Colonic mucosa (tissue), 4 donors: ENCODE results near the gene CCT6A. TPM values are rescaled to one million over a fixed set of nuclear protein-coding genes. Genes with fewer than 3 reads are reported as not detected.
"Not testable (repeated sequence)": the region's sequence is repeated elsewhere in the genome, so short reads cannot be mapped to it uniquely, and the experiment has no call there.

Experiments used
- DNase-seq: peaks from one replicate; pipeline ENCODE4 v3.0.0-alpha.2; 2020
- H3K27ac ChIP-seq: fragments of 200-600 bp; one replicate; pipeline ENCODE4 v1.8.0; 2021
- H3K27me3 ChIP-seq: fragments of 200-600 bp; one replicate; pipeline ENCODE4 v1.8.0; 2021
- H3K36me3 ChIP-seq: fragments of 200-600 bp; one replicate; pipeline ENCODE4 v1.8.0; 2021
- H3K4me1 ChIP-seq: fragments of 200-600 bp; one replicate; pipeline ENCODE4 v1.8.0; 2021; ENCODE audit warnings: mild to moderate bottlenecking
- H3K4me3 ChIP-seq: fragments of 200-600 bp; one replicate; pipeline ENCODE4 v1.8.0; 2021
- H3K9ac ChIP-seq, 2 donors: one replicate each; pipeline ENCODE4 v1.7.0; 2013; ENCODE audit warnings: control low read depth in 2 of 2, low read depth in 2 of 2, low read length in 2 of 2
- H3K9me3 ChIP-seq: fragments of 200-600 bp; one replicate; pipeline ENCODE4 v1.8.0; 2021
- intact Hi-C: fragments of 100-400 bp; cut with DNase I; formaldehyde crosslinking; loops from one replicate; pipeline ENCODE4 v1.14.1; 2022
- total RNA-seq, 2 donors: library from RNA; stranded (reverse); fragmentation: NEBNext Ultra II Directional in 1 of 2; extraction: Animal tissue kit (Norgen Biotek cat#: 25700) in 1 of 2; gene quantifications; one replicate each; pipeline ENCODE4 v1.2.1, GENCODE V29; 2021
- TF ChIP-seq, protein P1 (sequence below): fragments of 200-600 bp; IDR thresholded peaks from one replicate; pipeline ENCODE4 v1.8.0; 2022; ENCODE audit warnings: antibody characterized with exemption, mild to moderate bottlenecking
- donor health status: healthy.
- donor health status: DM: no; HTN: no; CAD: no.
- donor health status: DM: no; HTN: no; CAD: no.

The CCT6A gene
- total RNA-seq, 2 donors from 2014 or later = 77.8 to 146 TPM

DNA sequence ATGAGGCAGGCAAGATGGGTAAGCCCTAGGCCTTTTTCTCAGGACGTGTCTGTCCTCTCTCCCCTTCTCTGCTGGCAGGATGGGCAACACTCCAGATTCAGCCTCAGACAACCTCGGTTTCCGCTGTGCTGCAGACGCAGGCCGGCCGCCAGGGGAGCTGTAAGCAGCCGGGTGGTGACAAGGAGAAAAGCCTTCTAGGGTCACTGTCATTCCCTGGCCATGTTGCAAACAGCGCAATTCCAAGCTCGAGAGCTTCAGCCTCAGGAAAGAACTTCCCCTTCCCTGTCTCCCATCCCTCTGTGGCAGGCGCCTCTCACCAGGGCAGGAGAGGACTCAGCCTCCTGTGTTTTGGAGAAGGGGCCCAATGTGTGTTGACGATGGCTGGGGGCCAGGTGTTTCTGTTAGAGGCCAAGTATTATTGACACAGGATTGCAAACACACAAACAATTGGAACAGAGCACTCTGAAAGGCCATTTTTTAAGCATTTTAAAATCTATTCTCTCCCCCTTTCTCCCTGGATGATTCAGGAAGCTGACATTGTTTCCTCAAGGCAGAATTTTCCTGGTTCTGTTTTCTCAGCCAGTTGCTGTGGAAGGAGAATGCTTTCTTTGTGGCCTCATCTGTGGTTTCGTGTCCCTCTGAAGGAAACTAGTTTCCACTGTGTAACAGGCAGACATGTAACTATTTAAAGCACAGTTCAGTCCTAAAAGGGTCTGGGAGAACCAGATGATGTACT is 28.1 kb downstream of the CCT6A start:
- peak; percentile 33 for DNase-seq
- H3K4me3 ChIP-seq = no peak overlapping the region
- intact Hi-C loops = no loop called here
- no peak overlapping the region for H3K27ac ChIP-seq
- H3K27me3 ChIP-seq = no peaks in the 10 kb centered on the region
- H3K9ac ChIP-seq = peak overlapping the region in 1 of 2 donors; percentile 35
- TF ChIP-seq, protein P1, sequence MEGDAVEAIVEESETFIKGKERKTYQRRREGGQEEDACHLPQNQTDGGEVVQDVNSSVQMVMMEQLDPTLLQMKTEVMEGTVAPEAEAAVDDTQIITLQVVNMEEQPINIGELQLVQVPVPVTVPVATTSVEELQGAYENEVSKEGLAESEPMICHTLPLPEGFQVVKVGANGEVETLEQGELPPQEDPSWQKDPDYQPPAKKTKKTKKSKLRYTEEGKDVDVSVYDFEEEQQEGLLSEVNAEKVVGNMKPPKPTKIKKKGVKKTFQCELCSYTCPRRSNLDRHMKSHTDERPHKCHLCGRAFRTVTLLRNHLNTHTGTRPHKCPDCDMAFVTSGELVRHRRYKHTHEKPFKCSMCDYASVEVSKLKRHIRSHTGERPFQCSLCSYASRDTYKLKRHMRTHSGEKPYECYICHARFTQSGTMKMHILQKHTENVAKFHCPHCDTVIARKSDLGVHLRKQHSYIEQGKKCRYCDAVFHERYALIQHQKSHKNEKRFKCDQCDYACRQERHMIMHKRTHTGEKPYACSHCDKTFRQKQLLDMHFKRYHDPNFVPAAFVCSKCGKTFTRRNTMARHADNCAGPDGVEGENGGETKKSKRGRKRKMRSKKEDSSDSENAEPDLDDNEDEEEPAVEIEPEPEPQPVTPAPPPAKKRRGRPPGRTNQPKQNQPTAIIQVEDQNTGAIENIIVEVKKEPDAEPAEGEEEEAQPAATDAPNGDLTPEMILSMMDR = peak; percentile 24
- no peaks in the 10 kb centered on the region for H3K9me3 ChIP-seq
- H3K36me3 ChIP-seq = no peaks in the 10 kb centered on the region
- no peaks in the 10 kb centered on the region for H3K4me1 ChIP-seq

DNA sequence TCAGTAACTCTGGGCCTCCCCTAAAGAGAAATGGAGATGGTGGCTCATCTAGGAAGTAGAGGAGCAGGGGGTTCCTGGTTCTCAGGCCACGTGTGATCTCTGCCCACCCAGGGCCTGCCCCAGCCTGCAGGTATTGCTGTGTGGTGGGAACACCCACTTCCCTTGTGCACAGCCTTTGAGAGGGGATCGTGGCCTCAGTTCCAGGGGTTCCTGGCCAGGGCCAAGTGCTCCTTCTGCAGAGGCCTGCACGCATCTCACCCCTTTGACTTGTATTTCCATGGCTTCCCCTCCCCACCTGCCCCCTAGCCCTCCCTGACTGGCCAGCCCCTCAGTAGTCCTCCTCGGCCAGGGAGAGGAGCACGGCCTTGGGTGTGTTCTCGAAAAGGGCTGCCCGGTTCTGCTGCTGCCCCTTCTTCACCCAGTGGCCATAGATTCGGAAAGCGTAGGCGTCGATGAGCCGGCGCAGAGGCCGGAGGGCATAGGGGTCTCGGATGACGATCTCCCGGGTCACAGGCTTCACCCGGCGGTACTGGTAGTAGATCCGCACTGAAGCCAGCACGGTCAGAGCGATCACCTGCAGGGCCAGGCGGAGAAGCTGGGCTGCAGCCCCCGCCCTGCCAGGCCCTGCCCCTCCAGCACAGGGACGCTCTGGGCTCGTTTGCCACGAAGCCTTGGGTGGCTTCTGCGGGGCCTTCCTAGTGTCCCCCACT is 29.3 kb downstream of the CCT6A start:
- H3K27ac ChIP-seq, H3K9me3 ChIP-seq, H3K27me3 ChIP-seq, H3K4me3 ChIP-seq, H3K4me1 ChIP-seq, H3K36me3 ChIP-seq, DNase-seq, H3K9ac ChIP-seq, intact Hi-C loops: not testable (repeated sequence)

DNA sequence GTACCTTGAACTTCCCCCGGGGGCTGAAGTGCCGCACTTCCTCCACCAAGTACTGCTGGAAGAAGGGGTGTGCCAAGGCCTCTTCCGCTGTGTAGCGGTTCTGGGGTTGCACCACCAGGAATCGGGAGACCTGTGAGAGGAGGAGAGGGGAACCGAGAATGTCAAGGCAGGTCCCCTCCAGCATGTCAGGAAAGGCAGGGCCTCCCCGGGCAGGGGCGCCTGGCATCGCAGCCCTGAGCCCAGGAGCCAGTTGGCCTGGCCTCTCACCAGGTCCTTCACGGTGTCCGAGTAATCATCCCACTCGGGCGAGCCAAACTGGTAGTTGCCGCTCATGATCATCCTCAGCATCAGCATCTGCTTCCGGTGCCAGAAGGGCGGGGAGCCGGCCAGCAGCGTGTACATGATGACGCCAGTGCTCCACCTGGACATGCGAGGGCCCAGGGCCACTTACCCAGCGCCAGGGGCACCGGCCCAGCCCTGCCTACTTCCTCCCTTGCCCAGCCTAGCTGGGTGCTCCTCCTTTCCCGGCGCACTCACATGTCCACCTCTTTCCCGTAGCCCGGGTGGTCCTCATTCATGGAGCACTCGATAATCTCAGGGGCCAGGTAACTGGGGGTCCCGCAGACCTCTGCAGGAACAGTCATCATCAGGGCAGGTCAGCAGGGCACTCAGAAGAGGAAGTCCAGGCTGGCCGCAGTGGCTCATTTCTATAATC is 30.2 kb downstream of the CCT6A start:
- TF ChIP-seq, protein P1 = no peak
- no peak for DNase-seq
- intact Hi-C loops = no loop called here
- Histone ChIP-seq H3K36me3 (no peaks in the 10 kb centered on the region), H3K9ac (no peak overlapping the region), H3K4me1 (no peaks in the 10 kb centered on the region), H3K4me3 (no peak overlapping the region), H3K27me3 (no peaks in the 10 kb centered on the region), H3K9me3 (no peaks in the 10 kb centered on the region), H3K27ac (no peak overlapping the region)

GRCh38 chr7:56083150-56083785 is 31.7 kb downstream of the CCT6A start:
- Histone ChIP-seq H3K4me1 (no peaks in the 10 kb centered on the region), H3K27ac (no peak overlapping the region), H3K9ac (no peak overlapping the region), H3K27me3 (no peaks in the 10 kb centered on the region), H3K36me3 (no peaks in the 10 kb centered on the region), H3K4me3 (no peak overlapping the region), H3K9me3 (no peaks in the 10 kb centered on the region)
- TF ChIP-seq, protein P1 = no peak
- intact Hi-C loops = no loop called here
- DNase-seq = no peak

GRCh38 chr7:56086761-56087160 is 35.2 kb downstream of the CCT6A start:
- Histone ChIP-seq H3K9me3 (no peaks in the 10 kb centered on the region), H3K27me3 (no peaks in the 10 kb centered on the region), H3K36me3 (no peaks in the 10 kb centered on the region), H3K4me3 (no peak overlapping the region), H3K9ac (no peak overlapping the region), H3K4me1 (no peaks in the 10 kb centered on the region), H3K27ac (no peak overlapping the region)
- intact Hi-C loops = no loop called here
- DNase-seq = no peak
- TF ChIP-seq, protein P1 = no peak
